ENCODE data around the gene ODC1.

Gene ODC1

DNA sequence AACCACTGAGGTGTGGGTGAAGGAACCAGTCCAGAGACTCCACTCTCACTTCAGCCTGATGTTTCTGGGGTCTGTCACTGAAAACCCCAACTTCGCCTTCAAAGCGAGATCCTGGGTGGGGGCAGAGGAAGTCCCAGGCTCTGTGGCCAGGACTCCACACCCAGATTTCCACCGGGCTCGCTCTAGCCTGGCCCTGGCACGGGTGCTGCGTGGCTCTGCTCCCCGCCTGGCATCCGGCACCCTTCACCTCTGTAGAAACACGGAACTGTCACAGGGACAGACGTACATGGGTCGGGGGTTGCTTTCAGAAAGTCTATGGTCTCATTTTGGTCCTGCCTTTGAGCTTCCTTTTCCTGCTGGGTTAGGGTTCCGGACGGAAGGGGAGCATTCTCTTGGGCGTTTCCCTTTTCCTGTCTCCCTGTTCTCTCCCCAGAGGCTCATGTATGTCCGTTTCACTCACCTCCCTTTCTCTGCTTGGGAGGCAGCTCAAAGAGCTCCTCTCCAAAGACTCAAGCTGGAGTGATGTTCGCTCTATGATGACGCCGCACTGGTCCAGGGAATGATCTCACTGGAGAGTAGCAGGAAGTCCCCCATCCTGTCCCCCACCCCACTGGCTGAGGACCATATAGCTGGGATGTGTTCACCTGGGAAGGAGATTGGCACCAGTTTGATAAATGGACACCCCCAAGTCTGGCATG is 41.5 kb downstream of the ODC1 start:
- TF ChIP-seq ZBTB7A (IDR thresholded peaks at IDR 0.05; ENCODE audit: low read depth) (no peak), TEAD4 (IDR thresholded peaks at IDR 0.05) (no peak), NFIC (IDR thresholded peaks at IDR 0.05) (no peak), CEBPB (IDR thresholded peaks at IDR 0.05) (no peak), FOXM1 (IDR thresholded peaks at IDR 0.05; ENCODE audit: borderline replicate concordance, low read depth) (no peak), REST (IDR thresholded peaks at IDR 0.05; ENCODE audit: low read depth) (no peak), TAF1 (IDR thresholded peaks at IDR 0.05; ENCODE audit: low read depth) (no peak), YY1 (IDR thresholded peaks at IDR 0.05; ENCODE audit: low read depth) (no peak), EP300 (IDR thresholded peaks at IDR 0.05; ENCODE audit: borderline replicate concordance) (no peak), CREB1 (IDR thresholded peaks at IDR 0.05; ENCODE audit: low read depth) (no peak), EGR1 (IDR thresholded peaks at IDR 0.05) (no peak), TCF12 (IDR thresholded peaks at IDR 0.05; ENCODE audit: low read depth) (no peak)
- TF ChIP-seq, protein P1, sequence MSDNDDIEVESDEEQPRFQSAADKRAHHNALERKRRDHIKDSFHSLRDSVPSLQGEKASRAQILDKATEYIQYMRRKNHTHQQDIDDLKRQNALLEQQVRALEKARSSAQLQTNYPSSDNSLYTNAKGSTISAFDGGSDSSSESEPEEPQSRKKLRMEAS (IDR thresholded peaks at IDR 0.05) = no peak

- TF ChIP-seq CREB1 (IDR thresholded peaks at IDR 0.05; ENCODE audit: low read depth) = no peak
- no peak for TF ChIP-seq EGR1 (IDR thresholded peaks at IDR 0.05)
Measured at GRCh38 chr2:10406016-10406415, 42.1 kb downstream of the ODC1 start.

- TF ChIP-seq USF1 (IDR thresholded peaks at IDR 0.05) (no peak), EP300 (IDR thresholded peaks at IDR 0.05; ENCODE audit: borderline replicate concordance) (0 out of 2 replicates have a peak, but pooled peaks have one; percentile 19), TEAD4 (IDR thresholded peaks at IDR 0.05) (peak; percentile 60; the same call in 1 of the 2 replicates)
Measured at GRCh38 chr2:10405448-10405847, 42.7 kb downstream of the ODC1 start.

DNA sequence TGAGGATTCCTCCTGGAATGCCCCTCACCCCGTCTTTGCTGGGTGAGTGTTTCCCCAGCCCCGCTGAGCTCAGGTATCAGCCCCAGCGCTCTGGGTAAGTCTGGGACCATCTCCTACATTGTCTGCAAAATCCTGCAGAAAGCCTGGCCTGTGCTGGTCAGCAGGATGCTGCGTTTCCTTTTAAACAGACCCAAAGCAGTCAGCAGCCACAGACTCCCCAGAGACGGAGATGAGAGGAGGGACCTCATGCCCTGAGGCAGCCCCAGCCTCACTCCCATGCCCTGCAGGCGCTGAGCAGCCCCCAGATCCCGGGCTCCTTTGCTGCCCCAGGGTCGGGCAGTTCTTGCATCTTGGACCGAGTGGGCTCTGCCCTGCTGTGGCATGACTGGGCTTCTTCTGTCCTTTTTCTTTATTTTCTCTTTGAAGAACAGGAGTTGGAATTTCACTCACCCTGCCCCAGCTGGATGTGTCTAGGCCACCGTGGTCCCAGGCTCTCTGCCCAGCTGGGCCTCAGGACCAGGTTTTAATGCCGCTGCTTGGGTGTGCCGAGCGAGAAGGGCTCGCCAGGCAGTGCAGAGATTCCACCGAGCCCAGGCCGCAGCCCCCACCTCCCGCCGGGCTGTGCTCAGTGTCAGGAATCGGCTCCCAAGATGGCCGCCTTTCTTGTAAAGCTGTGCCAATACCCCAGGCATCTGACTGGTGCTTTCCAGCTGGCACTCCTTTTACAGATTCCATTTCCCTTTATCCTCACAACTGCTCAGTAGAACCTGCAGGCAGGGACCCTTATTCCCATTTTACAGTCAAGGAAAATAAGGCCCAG is 43.6 kb downstream of the ODC1 start:
- TF ChIP-seq USF1 (IDR thresholded peaks at IDR 0.05) (no peak), REST (IDR thresholded peaks at IDR 0.05; ENCODE audit: low read depth) (no peak), EGR1 (IDR thresholded peaks at IDR 0.05) (no peak), TEAD4 (IDR thresholded peaks at IDR 0.05) (no peak), CREB1 (IDR thresholded peaks at IDR 0.05; ENCODE audit: low read depth) (no peak), TAF1 (IDR thresholded peaks at IDR 0.05; ENCODE audit: low read depth) (no peak), RAD21 (IDR thresholded peaks at IDR 0.05; ENCODE audit: low read depth) (no peak), YY1 (IDR thresholded peaks at IDR 0.05; ENCODE audit: low read depth) (no peak), EP300 (IDR thresholded peaks at IDR 0.05; ENCODE audit: borderline replicate concordance) (no peak), CEBPB (IDR thresholded peaks at IDR 0.05) (no peak)
- TF ChIP-seq, protein P1 (IDR thresholded peaks at IDR 0.05) = no peak

DNA sequence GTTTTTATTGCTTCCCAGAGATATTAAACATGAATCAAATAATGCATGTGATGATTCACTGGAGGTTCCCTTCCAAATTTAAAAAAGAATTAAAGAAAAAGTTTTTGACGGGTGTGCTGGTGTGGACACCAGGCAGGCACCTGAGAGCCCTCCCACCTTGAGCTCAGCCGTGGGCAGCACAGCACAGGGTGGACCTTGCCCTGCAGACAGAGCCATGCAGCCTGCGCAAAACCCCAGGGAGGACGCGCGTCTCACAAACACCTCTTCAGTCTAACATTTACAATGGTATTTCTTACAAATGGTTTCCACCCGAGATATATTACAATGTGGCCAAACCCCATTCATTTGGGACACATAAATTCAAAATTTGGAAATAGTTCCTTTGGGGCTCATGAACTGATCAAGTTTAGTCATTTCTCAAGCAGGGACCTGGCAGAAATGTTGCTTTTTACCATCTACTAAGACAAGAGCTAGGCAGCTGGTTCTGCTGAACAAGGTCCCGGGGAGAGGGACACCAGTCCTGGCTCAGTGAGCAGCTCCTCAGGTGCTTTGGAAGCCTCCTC is 45.4 kb downstream of the ODC1 start:
- TF ChIP-seq RAD21 (IDR thresholded peaks at IDR 0.05; ENCODE audit: low read depth) (no peak), REST (IDR thresholded peaks at IDR 0.05; ENCODE audit: low read depth) (no peak), YY1 (IDR thresholded peaks at IDR 0.05; ENCODE audit: low read depth) (no peak), CEBPB (IDR thresholded peaks at IDR 0.05) (no peak), ZBTB7A (IDR thresholded peaks at IDR 0.05; ENCODE audit: low read depth) (no peak), FOXM1 (IDR thresholded peaks at IDR 0.05; ENCODE audit: borderline replicate concordance, low read depth) (no peak), TEAD4 (IDR thresholded peaks at IDR 0.05) (no peak), USF1 (IDR thresholded peaks at IDR 0.05) (no peak), TCF12 (IDR thresholded peaks at IDR 0.05; ENCODE audit: low read depth) (no peak), CREB1 (IDR thresholded peaks at IDR 0.05; ENCODE audit: low read depth) (no peak), NFIC (IDR thresholded peaks at IDR 0.05) (no peak), EGR1 (IDR thresholded peaks at IDR 0.05) (no peak), EP300 (IDR thresholded peaks at IDR 0.05; ENCODE audit: borderline replicate concordance) (no peak), TAF1 (IDR thresholded peaks at IDR 0.05; ENCODE audit: low read depth) (no peak)
- TF ChIP-seq, protein P1 (IDR thresholded peaks at IDR 0.05) = no peak

Data from Ishikawa (cell line).